ENCODE measurements around the gene PLEKHA6. TPM values are rescaled to one million over a fixed set of nuclear protein-coding genes. Genes with fewer than 3 reads are reported as not detected.

PLEKHA6 gene
- total and polyA plus RNA-seq, 8 donors, result 9.5 to 23.8 (median 15.0) TPM

DNA sequence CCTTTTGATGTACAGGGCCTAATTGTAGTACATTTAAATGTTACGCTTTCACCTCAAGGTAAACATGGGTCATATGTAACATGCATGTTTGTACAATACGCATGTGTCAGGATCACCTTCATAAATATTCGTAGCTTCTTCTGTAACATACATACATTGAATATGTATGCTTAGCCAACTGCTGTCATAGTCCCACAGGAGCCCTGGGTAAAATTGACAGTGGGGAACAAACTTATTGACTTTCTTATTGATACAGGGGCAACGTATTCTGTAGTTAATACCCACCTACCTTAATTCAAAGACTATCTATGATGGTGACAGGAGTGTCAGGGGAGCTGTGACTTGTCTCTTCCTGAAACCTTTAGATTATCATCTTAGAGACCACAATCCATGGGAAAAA, 189.9 kb downstream of the PLEKHA6 start:
- intact Hi-C loops (cut with DNase I), result no loop called here
- H3K36me3 ChIP-seq, result no peaks in the 10 kb centered on the region
- H3K4me3 ChIP-seq, result no peak overlapping the region
- H3K27ac ChIP-seq, result no peak overlapping the region
- ATAC-seq (no peak), FAIRE-seq (no peak), DNase-seq (no peak)
- H3K4me1 ChIP-seq, result peaks cover 0 to 8% (median 0%) of the 10 kb centered on the region in 3 donors
- no peaks in the 10 kb centered on the region for H3K27me3 ChIP-seq
- no peaks in the 10 kb centered on the region for H3K9me3 ChIP-seq
- TF ChIP-seq, protein P1, sequence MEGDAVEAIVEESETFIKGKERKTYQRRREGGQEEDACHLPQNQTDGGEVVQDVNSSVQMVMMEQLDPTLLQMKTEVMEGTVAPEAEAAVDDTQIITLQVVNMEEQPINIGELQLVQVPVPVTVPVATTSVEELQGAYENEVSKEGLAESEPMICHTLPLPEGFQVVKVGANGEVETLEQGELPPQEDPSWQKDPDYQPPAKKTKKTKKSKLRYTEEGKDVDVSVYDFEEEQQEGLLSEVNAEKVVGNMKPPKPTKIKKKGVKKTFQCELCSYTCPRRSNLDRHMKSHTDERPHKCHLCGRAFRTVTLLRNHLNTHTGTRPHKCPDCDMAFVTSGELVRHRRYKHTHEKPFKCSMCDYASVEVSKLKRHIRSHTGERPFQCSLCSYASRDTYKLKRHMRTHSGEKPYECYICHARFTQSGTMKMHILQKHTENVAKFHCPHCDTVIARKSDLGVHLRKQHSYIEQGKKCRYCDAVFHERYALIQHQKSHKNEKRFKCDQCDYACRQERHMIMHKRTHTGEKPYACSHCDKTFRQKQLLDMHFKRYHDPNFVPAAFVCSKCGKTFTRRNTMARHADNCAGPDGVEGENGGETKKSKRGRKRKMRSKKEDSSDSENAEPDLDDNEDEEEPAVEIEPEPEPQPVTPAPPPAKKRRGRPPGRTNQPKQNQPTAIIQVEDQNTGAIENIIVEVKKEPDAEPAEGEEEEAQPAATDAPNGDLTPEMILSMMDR (IDR thresholded peaks at IDR 0.05), result no peak
- 77 to 94% methylated on average over 4 of the region's 4 CpGs for WGBS, 2 donors

Other genes starting within 250 kb of the PLEKHA6 start
- 1 to 10 TPM; 3.8 to 9.5 (median 6.9) TPM for gene ETNK2, start 207.9 kb downstream of the PLEKHA6 start, total RNA-seq
- 10 to 100 TPM in 1 of 2 donors, 1 to 10 TPM in 1; 5.4 to 15.5 TPM for gene ETNK2, start 207.9 kb downstream of the PLEKHA6 start, polyA plus RNA-seq
- not detected for gene REN, start 193.6 kb downstream of the PLEKHA6 start, total RNA-seq
- under 1 TPM in 1 of 2 donors, not detected in 1; 0.28 TPM for gene REN, start 193.6 kb downstream of the PLEKHA6 start, polyA plus RNA-seq
- 1 to 10 TPM in 1 of 6 donors, under 1 TPM in 1, not detected in 4; 0.69 to 2.8 TPM for gene KISS1, start 163.4 kb downstream of the PLEKHA6 start, total RNA-seq
- gene KISS1, start 163.4 kb downstream of the PLEKHA6 start, polyA plus RNA-seq, result 1 to 10 TPM; 5.1 to 5.2 TPM
- 1 to 10 TPM; 6.0 to 9.1 (median 7.4) TPM for gene GOLT1A, start 145.9 kb downstream of the PLEKHA6 start, total RNA-seq
- gene GOLT1A, start 145.9 kb downstream of the PLEKHA6 start, polyA plus RNA-seq, result 10 to 100 TPM; 18.7 to 38.8 TPM
- 10 to 100 TPM; 16.4 to 47.9 (median 23.4) TPM for gene PPP1R15B, start 51.9 kb upstream of the PLEKHA6 start, total RNA-seq
- 10 to 100 TPM in 1 of 2 donors, 1 to 10 TPM in 1; 7.8 to 11.8 TPM for gene PPP1R15B, start 51.9 kb upstream of the PLEKHA6 start, polyA plus RNA-seq
- 10 to 100 TPM in 3 of 6 donors, 1 to 10 TPM in 3; 8.7 to 17.5 (median 9.7) TPM for gene PIK3C2B, start 134.9 kb upstream of the PLEKHA6 start, total RNA-seq
- 10 to 100 TPM in 1 of 2 donors, 1 to 10 TPM in 1; 5.4 to 13.1 TPM for gene PIK3C2B, start 134.9 kb upstream of the PLEKHA6 start, polyA plus RNA-seq
- 10 to 100 TPM; 31.1 to 53.0 (median 37.6) TPM for gene MDM4, start 156.5 kb upstream of the PLEKHA6 start, total RNA-seq
- 10 to 100 TPM; 13.5 to 16.4 TPM for gene MDM4, start 156.5 kb upstream of the PLEKHA6 start, polyA plus RNA-seq